H54 (cell line): ENCODE results near the gene TFF1.
A peak's percentile ranks its signal among the peaks of the same experiment; 100 is the strongest.

Experiments
- DNase-seq: peaks from one replicate; pipeline ENCODE4 v3.0.0; 2011; ENCODE audit warnings: low spot score, mixed read lengths; ENCODE audit not compliant: insufficient read length
- FAIRE-seq: peaks from 3 replicates; lab custom pipeline; 2011; peaks lifted over from hg19 to GRCh38; lab: Jason Lieb, UNC
- POLR2A ChIP-seq: IDR thresholded peaks from 2 replicates; pipeline ENCODE4 v1.6.1; 2011; ENCODE audit warnings: low read depth, mild to moderate bottlenecking, low read length

The TFF1 gene

DNA sequence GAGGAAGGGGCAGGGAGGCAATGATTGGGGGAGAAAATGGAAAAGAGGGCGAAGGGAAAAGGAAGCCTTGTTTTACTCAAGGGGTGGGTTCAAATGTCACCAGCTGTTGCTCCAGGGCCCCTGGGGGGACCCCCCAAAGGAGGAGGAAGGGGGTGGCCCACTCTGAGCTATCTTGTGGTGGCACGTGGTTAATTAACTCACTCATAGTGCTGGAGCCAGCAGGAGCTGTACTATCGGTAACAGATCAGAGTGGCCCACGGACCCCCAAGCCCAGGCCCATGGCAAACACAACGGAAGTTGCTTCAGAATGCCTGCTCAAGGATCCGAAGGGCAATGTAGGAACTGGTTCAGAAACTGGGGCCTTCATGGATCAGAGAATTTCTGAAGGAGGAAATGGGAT, 22.8 kb downstream of the TFF1 start:
- no peak for FAIRE-seq
- TF ChIP-seq POLR2A: no peak

GRCh38 chr21:42343101-42343500, 23.2 kb downstream of the TFF1 start:
- TF ChIP-seq POLR2A: no peak
- FAIRE-seq (no peak), DNase-seq (no peak)

More for the DNA sequence above, 22.8 kb downstream of the TFF1 start:
- no peak for DNase-seq

DNA sequence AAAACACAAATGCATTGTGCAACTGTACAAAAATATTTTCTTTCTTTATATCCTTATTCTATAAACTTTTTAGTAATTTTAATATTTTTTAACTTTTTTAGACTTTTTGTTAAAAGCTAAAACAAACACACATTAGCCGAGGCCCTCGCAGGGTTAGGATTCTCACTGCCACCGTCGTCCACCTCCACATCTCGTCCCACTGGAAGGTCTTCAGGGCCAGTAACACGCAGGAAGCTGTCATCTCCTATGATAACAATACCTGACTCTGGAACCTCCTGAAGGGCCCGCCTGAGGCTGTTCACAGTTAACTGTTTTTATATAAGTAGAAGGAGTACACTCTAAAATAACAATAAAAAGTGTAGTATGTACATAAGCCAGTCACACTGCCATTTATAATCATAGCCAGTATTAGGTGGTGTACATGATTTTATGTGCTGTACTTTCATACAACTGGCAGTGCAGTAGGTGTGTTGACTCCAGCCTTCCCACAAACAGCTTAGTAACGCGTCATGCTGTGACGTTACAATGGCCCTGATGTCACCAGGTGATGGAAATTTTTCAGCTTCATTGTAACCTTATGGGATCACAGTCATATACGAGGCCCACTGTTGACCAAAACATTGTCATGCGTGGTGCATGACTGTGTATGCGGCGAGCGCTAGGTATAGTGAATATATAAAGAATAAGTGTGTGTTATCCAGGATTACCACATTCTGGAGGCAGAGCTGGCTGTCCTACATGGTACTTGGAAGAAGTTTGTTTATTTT, 24.4 kb downstream of the TFF1 start:
- DNase-seq (no peak), FAIRE-seq (no peak)
- no peak for TF ChIP-seq POLR2A

- no peak for TF ChIP-seq POLR2A
- FAIRE-seq: no peak
- no peak for DNase-seq
These were observed 25.9 kb downstream of the TFF1 start for GRCh38 chr21:42340187-42341050.

GRCh38 chr21:42338729-42339715, 27.3 kb downstream of the TFF1 start:
- TF ChIP-seq POLR2A: no peak
- DNase-seq: no peak
- no peak for FAIRE-seq

GRCh38 chr21:42337830-42338728, 28.3 kb downstream of the TFF1 start:
- FAIRE-seq (no peak), DNase-seq (peak; percentile 34)
- TF ChIP-seq POLR2A: no peak

DNA sequence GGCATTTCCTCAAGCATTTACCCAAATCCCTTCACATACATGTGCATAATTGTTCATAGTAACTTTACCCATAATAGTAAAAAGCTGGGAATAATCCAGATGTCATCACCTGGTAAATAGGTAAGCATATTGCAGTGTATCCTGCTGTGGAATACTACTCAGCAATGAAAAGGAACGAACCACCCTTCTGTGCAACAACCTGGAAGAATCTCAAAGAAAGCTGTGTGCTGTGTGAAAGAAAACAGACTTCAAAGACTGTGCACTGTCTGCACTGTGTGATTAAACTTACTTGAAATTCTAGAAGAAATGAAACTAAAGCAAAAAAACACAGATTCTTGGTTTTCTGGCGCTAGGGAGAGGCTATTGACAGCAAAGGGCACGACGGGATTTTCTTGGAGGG, 29.1 kb downstream of the TFF1 start:
- FAIRE-seq (no peak), DNase-seq (no peak)
- TF ChIP-seq POLR2A: no peak

- no peak for FAIRE-seq
- no peak for DNase-seq
- TF ChIP-seq POLR2A: no peak
These were observed 30.3 kb downstream of the TFF1 start for GRCh38 chr21:42336054-42336453.

- no peak for FAIRE-seq
- DNase-seq: no peak
- no peak for TF ChIP-seq POLR2A
These were observed 33.6 kb downstream of the TFF1 start for GRCh38 chr21:42332557-42333317.

GRCh38 chr21:42331660-42332059, 34.7 kb downstream of the TFF1 start:
- FAIRE-seq (no peak), DNase-seq (no peak)

DNA sequence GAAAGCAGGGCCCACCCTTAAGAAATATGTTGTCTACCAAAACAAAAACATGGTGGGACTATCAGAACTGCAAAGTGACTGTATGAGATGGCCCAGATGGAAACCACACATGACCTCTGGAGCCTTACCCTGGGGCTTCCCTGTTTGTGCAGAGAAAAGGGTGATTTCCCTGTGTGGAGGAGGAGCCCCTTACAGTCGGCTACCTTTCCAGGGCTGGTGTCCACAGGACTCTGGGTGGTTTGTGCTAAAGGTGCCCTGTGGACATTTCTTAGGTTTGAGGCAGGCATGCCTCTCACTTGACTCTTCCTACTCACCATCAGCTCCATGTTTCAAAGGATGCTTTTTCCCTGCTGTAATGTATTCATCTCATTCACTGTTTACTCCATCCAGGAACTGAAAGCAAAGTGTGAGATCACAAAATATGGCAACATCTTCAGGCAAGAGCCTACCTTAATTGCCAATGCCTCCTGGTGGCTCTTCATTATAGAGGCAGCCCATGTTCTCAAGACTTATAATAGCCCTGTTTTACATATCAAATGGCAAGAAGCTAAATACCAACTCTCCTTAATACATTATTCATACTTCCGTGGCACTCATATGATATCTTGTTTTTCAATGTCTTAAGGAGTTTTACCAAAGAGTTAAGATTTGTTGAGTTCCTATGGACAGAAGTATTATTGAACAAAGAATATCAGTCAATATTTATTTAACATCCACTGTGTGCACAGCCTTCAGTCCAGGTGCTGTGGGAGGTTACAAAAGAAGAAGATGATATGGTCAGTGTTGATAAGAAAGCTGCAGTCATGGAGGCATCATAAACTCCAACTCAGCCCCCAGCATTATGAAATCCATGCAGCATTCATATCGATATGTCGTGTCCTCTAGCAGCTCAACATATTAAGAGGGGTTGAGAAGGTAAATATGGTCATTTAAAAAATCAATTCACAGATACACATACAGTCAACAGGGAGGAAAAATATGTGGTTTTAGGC, 35.7 kb downstream of the TFF1 start:
- no peak for FAIRE-seq
- no peak for TF ChIP-seq POLR2A
- DNase-seq: no peak

More at GRCh38 chr21:42331660-42332059, 34.7 kb downstream of the TFF1 start:
- TF ChIP-seq POLR2A: no peak
